AG09309 (cell line): ENCODE data around the gene ZC3H7B.
"Not testable (repeated sequence)": the region's sequence is repeated elsewhere in the genome, so short reads cannot be mapped to it uniquely, and the experiment has no call there.

ENCODE experiments used
- DNase-seq: peaks from one replicate; pipeline ENCODE4 v3.0.0-alpha.2; 2010; ENCODE audit warnings: low read depth
- H3K4me3 ChIP-seq: 2 replicates; pipeline ENCODE4 v1.5.1; 2011; ENCODE audit warnings: mild to moderate bottlenecking, low read depth, low read length, moderate library complexity; ENCODE audit not compliant: control insufficient read depth
- CTCF ChIP-seq: IDR thresholded peaks from 2 replicates; pipeline ENCODE4 v1.5.1; 2011; ENCODE audit warnings: mild to moderate bottlenecking, low read depth, low read length, inconsistent platforms; ENCODE audit not compliant: insufficient read depth, control insufficient read depth; ENCODE audit errors: missing control alignments

ZC3H7B gene

GRCh38 chr22:41286639-41287091 is 14.7 kb upstream of the ZC3H7B start:
- TF ChIP-seq CTCF: no peak
- peak overlapping the region; percentile 45 for H3K4me3 ChIP-seq
- no peak for DNase-seq

GRCh38 chr22:41288245-41288946 is 12.9 kb upstream of the ZC3H7B start:
- DNase-seq: no peak
- TF ChIP-seq CTCF: no peak
- no peak overlapping the region for H3K4me3 ChIP-seq

GRCh38 chr22:41289671-41290070 is 11.7 kb upstream of the ZC3H7B start:
- DNase-seq: no peak
- no peak overlapping the region for H3K4me3 ChIP-seq
- TF ChIP-seq CTCF: no peak

GRCh38 chr22:41290262-41291221 is 10.8 kb upstream of the ZC3H7B start:
- no peak overlapping the region for H3K4me3 ChIP-seq
- TF ChIP-seq CTCF: no peak
- DNase-seq: peak; percentile 59

- not testable (repeated sequence) for DNase-seq, H3K4me3 ChIP-seq
Observed at GRCh38 chr22:41294816-41295215, 6.5 kb upstream of the ZC3H7B start.

DNA sequence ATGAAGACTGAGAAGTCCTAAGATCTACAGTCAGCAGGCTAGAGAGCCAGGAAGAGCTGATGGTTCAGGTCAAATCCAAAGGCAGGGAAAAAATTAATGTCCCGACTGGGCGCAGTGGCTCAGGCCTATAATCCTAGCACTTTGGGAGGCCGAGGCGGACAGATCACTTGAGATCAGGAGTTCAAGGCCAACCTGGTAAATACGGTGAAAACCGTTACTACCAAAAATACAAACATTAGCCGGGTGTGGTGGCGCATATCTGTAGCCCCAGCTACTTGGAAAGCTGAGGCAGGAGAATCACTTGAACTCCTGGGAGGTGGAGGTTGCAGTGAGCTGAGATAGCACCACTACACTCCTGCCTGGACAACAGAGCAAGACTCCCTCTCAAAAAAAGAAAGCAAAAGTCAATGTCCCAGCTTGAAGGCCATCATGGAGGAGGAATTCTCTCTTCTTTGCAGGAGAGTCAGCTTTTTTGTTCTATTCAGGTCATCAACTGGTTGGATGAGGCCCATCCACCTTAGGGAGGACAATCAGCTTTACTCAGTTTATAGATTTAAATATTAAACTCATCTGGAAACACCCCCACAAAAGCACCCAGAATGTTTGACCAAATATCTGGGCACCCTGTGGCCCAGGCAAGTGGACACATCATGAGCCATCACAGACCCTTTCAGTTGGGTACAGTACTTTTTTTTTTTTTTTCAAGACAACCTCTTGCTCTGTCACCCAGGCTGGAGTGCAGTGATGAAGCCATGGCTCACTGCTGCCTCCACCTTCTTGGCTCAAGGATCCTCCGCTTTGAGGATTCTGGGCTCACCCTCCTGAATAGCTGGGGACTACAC is 4.3 kb upstream of the ZC3H7B start:
- TF ChIP-seq CTCF: no peak
- H3K4me3 ChIP-seq: no peak overlapping the region
- no peak for DNase-seq

DNA sequence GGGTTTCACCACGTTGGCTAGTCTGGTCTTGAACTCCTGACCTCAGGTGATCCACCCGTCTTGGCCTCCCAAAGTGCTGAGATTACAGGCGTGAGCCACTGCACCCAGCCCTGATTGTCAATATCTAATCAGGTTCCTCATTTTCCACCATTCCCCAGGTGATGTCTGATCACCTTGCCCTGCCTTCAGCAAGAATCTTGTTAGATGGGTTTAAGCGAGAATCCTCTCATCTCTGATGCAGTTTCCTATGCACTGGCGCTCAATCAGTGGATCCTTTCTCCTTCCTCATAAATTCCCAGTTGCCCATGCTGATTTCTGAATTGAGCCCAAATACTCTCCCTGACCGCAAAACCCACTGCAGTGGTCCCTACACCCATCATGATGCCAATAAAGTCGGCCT is 664 bp upstream of the ZC3H7B start:
- no peak for DNase-seq
- peak overlapping the region; percentile 96 for H3K4me3 ChIP-seq
- no peak for TF ChIP-seq CTCF
